IMR-90 (cell line): ENCODE results near the gene RASSF10.

Experiments used
- CEBPB ChIP-seq: IDR thresholded peaks from 2 replicates; pipeline ENCODE4 v1.6.1; 2012; ENCODE audit warnings: low read depth, low read length, improper control_type of control experiment
- CTCF ChIP-seq: conservative IDR thresholded peaks from 2 replicates; pipeline ENCODE4 v1.5.1; 2012; ENCODE audit warnings: mild to moderate bottlenecking, low read depth, low read length, improper control_type of control experiment
- FOS ChIP-seq: fragments of 150-350 bp; IDR thresholded peaks from 2 replicates; pipeline ENCODE4 v1.6.1; 2016; ENCODE audit warnings: low read depth, low read length
- MAZ ChIP-seq: IDR thresholded peaks from 2 replicates; pipeline ENCODE4 v1.6.1; 2012; ENCODE audit warnings: low read depth, mild to moderate bottlenecking, low read length, improper control_type of control experiment, moderate library complexity, borderline replicate concordance
- POLR2A ChIP-seq: IDR thresholded peaks from 2 replicates; pipeline ENCODE4 v1.6.1; 2012; ENCODE audit warnings: mild to moderate bottlenecking, low read depth, low read length
- RCOR1 ChIP-seq: IDR thresholded peaks from 2 replicates; pipeline ENCODE4 v1.6.1; 2012; ENCODE audit warnings: mild to moderate bottlenecking, low read length, improper control_type of control experiment; ENCODE audit not compliant: insufficient replicate concordance
- RFX5 ChIP-seq: IDR thresholded peaks from 2 replicates; pipeline ENCODE4 v1.8.0; 2012; ENCODE audit warnings: low read depth, mild to moderate bottlenecking, low read length, moderate library complexity
- SMC3 ChIP-seq: fragments of 150-350 bp; IDR thresholded peaks from 2 replicates; pipeline ENCODE4 v1.6.1; 2016; ENCODE audit warnings: low read depth, mild to moderate bottlenecking, antibody characterized with exemption, low read length, moderate library complexity
- TF ChIP-seq, protein P1 (sequence below): fragments of 150-350 bp; IDR thresholded peaks from 2 replicates; pipeline ENCODE4 v1.6.1; 2017; ENCODE audit warnings: mild to moderate bottlenecking, antibody characterized with exemption, low read length, low read depth

DNA sequence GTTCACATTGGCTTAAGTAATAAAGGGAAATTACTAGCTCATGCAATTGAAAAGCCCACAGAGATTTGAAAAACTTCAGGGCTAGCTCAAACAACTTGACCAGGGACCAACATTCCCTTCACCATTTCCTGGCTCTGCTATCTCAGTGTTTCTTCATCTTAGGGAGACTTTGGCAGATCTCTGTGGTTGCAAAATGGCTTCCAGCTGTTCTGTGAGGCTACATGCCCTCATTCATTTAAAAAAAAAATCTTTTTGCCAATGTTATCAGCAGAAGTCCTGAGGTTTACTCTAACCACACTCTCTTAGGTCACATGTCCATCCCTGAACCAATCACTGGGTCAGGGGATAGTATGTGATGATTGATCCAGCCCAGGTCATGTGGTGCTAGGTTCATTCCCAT lies 13.9 kb upstream of the RASSF10 start:
- TF ChIP-seq SMC3 (no peak), MAZ (no peak), CTCF (no peak), POLR2A (no peak), RCOR1 (no peak), RFX5 (no peak), FOS (no peak), CEBPB (no peak)
- TF ChIP-seq, protein P1, sequence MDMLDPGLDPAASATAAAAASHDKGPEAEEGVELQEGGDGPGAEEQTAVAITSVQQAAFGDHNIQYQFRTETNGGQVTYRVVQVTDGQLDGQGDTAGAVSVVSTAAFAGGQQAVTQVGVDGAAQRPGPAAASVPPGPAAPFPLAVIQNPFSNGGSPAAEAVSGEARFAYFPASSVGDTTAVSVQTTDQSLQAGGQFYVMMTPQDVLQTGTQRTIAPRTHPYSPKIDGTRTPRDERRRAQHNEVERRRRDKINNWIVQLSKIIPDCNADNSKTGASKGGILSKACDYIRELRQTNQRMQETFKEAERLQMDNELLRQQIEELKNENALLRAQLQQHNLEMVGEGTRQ = no peak
